ENCODE measurements around the gene AFAP1. TPM values are rescaled to one million over a fixed set of nuclear protein-coding genes. Genes with fewer than 3 reads are reported as not detected.
A peak's percentile ranks its signal among the peaks of the same experiment; 100 is the strongest.

AFAP1 gene
- total RNA-seq, 1 experiment from 2014 or later, result 42.1 TPM

GRCh38 chr4:7978907-7979651 lies 39.4 kb upstream of the AFAP1 start:
- TF ChIP-seq EZH2phosphoT487 (IDR thresholded peaks at IDR 0.05; ENCODE audit: borderline replicate concordance, low read length) (no peak), EZH2 (IDR thresholded peaks at IDR 0.05; ENCODE audit: low read length, unreplicated experiment) (no peak)
- TF ChIP-seq, protein P1, sequence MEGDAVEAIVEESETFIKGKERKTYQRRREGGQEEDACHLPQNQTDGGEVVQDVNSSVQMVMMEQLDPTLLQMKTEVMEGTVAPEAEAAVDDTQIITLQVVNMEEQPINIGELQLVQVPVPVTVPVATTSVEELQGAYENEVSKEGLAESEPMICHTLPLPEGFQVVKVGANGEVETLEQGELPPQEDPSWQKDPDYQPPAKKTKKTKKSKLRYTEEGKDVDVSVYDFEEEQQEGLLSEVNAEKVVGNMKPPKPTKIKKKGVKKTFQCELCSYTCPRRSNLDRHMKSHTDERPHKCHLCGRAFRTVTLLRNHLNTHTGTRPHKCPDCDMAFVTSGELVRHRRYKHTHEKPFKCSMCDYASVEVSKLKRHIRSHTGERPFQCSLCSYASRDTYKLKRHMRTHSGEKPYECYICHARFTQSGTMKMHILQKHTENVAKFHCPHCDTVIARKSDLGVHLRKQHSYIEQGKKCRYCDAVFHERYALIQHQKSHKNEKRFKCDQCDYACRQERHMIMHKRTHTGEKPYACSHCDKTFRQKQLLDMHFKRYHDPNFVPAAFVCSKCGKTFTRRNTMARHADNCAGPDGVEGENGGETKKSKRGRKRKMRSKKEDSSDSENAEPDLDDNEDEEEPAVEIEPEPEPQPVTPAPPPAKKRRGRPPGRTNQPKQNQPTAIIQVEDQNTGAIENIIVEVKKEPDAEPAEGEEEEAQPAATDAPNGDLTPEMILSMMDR (conservative IDR thresholded peaks at IDR 0.05; ENCODE audit: low read depth, low read length), result no peak
- CTCF ChIA-PET, result no interaction called here
- no peak for DNase-seq
- Histone ChIP-seq H3K9ac (ENCODE audit: low read length) (peak overlapping the region; percentile 52; the same call in 1 of the 2 replicates), H4K20me1 (ENCODE audit: low read length) (no peaks in the 10 kb centered on the region), H3K27me3 (ENCODE audit: low read length) (no peaks in the 10 kb centered on the region), H2AFZ (ENCODE audit: low read length) (0 out of 2 replicates have a peak overlapping the region, but pooled peaks have one; percentile 55), H3K4me1 (ENCODE audit: insufficient read depth, low read length) (peaks cover 27% of the 10 kb centered on the region), H3K79me2 (ENCODE audit: low read length) (no peaks in the 10 kb centered on the region), H3K36me3 (ENCODE audit: low read depth, low read length) (no peaks in the 10 kb centered on the region), H3K4me2 (ENCODE audit: low read length) (peak overlapping the region; percentile 68), H3K9me3 (ENCODE audit: low read length) (no peaks in the 10 kb centered on the region), H3K27ac (ENCODE audit: low read length) (peak overlapping the region; percentile 90), H3K9me2 (replicated peaks; ENCODE audit: low read length) (no peaks in the 10 kb centered on the region), H3F3A (ENCODE audit: low read length, unreplicated experiment) (no peaks in the 10 kb centered on the region), H3K4me3 (ENCODE audit: low read length) (no peak overlapping the region)
- ATAC-seq, result no peak
- intact Hi-C loops (cut with micrococcal nuclease), result loop anchor here (2.0 kb wide), 1 partner anchor 42 kb away; no protein-coding TSS in a partner anchor
- BruUV-seq (replicated peaks), result no TSS peak
- POLR2A ChIA-PET (ENCODE audit: unreplicated experiment), result no interaction called here

- Histone ChIP-seq H2AFZ (ENCODE audit: low read length) (peak overlapping the region; percentile 55), H3K4me3 (ENCODE audit: low read length) (no peak overlapping the region), H4K20me1 (ENCODE audit: low read length) (no peaks in the 10 kb centered on the region), H3K27ac (ENCODE audit: low read length) (peak overlapping the region; percentile 90), H3K79me2 (ENCODE audit: low read length) (no peaks in the 10 kb centered on the region), H3K9me2 (replicated peaks; ENCODE audit: low read length) (no peaks in the 10 kb centered on the region), H3K9me3 (ENCODE audit: low read length) (no peaks in the 10 kb centered on the region), H3K4me1 (ENCODE audit: insufficient read depth, low read length) (peaks cover 33% of the 10 kb centered on the region), H3F3A (ENCODE audit: low read length, unreplicated experiment) (no peaks in the 10 kb centered on the region), H3K4me2 (ENCODE audit: low read length) (peak overlapping the region; percentile 68), H3K27me3 (ENCODE audit: low read length) (no peaks in the 10 kb centered on the region), H3K36me3 (ENCODE audit: low read depth, low read length) (no peaks in the 10 kb centered on the region), H3K9ac (ENCODE audit: low read length) (peak overlapping the region; percentile 52; the same call in 1 of the 2 replicates)
- ChIA-PET CTCF (no interaction called here), POLR2A (ENCODE audit: unreplicated experiment) (interaction anchor here (0.6 kb wide), 1 partner anchor 225 kb away, joined by 7 read pairs; no protein-coding TSS in a partner anchor)
- no peak for TF ChIP-seq EZH2 (IDR thresholded peaks at IDR 0.05; ENCODE audit: low read length, unreplicated experiment)
- TF ChIP-seq, protein P1 (conservative IDR thresholded peaks at IDR 0.05; ENCODE audit: low read depth, low read length), result no peak
- TF ChIP-seq EZH2phosphoT487 (IDR thresholded peaks at IDR 0.05; ENCODE audit: borderline replicate concordance, low read length), result no peak
- peak; percentile 82 for DNase-seq
- peak; percentile 65 for ATAC-seq
- intact Hi-C loops (cut with micrococcal nuclease), result loop anchor here (2.0 kb wide), 1 partner anchor 42 kb away; no protein-coding TSS in a partner anchor
- no TSS peak for BruUV-seq (replicated peaks)
Measured at GRCh38 chr4:7978489-7978888, 38.8 kb upstream of the AFAP1 start.

DNA sequence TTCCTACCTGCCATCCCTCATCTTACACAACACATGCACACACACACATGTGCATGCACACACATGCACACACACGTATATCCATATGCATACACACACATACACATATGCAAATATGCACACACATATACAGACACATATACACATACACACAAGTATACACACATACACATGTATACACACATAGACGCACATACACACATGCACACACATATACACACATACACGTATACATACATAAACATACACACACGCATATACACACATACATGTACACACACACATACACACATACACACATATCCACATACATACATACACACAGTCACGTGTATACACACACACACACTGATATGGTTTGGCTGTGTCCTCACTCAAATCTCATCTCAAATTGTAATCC lies 37.0 kb upstream of the AFAP1 start:
- Histone ChIP-seq H3K27me3 (ENCODE audit: low read length) (no peaks in the 10 kb centered on the region), H3K9ac (ENCODE audit: low read length) (no peak overlapping the region), H2AFZ (ENCODE audit: low read length) (no peak overlapping the region), H3K9me2 (replicated peaks; ENCODE audit: low read length) (no peaks in the 10 kb centered on the region), H3K4me2 (ENCODE audit: low read length) (no peak overlapping the region), H3K27ac (ENCODE audit: low read length) (no peak overlapping the region), H3K79me2 (ENCODE audit: low read length) (peaks cover 4% of the 10 kb centered on the region; the same call in 1 of the 2 replicates), H3K9me3 (ENCODE audit: low read length) (no peaks in the 10 kb centered on the region), H3K4me3 (ENCODE audit: low read length) (no peak overlapping the region), H3F3A (ENCODE audit: low read length, unreplicated experiment) (no peaks in the 10 kb centered on the region), H4K20me1 (ENCODE audit: low read length) (no peaks in the 10 kb centered on the region), H3K36me3 (ENCODE audit: low read depth, low read length) (no peaks in the 10 kb centered on the region), H3K4me1 (ENCODE audit: insufficient read depth, low read length) (peaks cover 49% of the 10 kb centered on the region)
- TF ChIP-seq, protein P1 (conservative IDR thresholded peaks at IDR 0.05; ENCODE audit: low read depth, low read length), result no peak
- TF ChIP-seq EZH2phosphoT487 (IDR thresholded peaks at IDR 0.05; ENCODE audit: borderline replicate concordance, low read length), result no peak
- TF ChIP-seq EZH2 (IDR thresholded peaks at IDR 0.05; ENCODE audit: low read length, unreplicated experiment), result no peak
- POLR2A ChIA-PET (ENCODE audit: unreplicated experiment), result no interaction called here
- DNase-seq, result no peak
- CTCF ChIA-PET, result no interaction called here
- intact Hi-C loops (cut with micrococcal nuclease), result no loop called here
- ATAC-seq, result no peak
- BruUV-seq (replicated peaks), result no TSS peak
